SW 1271 (cell line): ENCODE data around the gene HSFX3.
"Not testable (repeated sequence)": the region's sequence is repeated elsewhere in the genome, so short reads cannot be mapped to it uniquely, and the experiment has no call there.

Source experiments
- DNase-seq, 2 experiments: peaks; one replicate each; lab custom pipeline; 2025; lab: John Stamatoyannopoulos, UW

HSFX3 gene

DNA sequence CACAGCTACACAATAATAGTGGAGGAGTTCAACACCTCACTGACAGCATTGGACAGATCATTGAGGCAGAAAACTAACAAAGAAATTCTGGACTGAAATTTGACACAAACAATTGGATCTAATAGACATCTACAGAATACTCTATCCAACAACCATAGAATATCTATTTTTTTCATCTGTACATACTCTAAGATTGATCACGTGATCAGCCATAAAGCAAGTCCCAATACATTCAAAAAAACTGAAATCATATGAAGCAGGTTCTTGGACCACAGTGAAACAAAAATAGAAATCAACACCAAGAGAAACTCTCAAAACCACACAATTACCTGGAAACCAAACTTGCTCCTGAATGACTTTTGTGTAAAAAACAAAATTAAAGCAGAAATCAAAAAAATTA is 32.4 kb downstream of the HSFX3 start:
- DNase-seq, result no peak

DNA sequence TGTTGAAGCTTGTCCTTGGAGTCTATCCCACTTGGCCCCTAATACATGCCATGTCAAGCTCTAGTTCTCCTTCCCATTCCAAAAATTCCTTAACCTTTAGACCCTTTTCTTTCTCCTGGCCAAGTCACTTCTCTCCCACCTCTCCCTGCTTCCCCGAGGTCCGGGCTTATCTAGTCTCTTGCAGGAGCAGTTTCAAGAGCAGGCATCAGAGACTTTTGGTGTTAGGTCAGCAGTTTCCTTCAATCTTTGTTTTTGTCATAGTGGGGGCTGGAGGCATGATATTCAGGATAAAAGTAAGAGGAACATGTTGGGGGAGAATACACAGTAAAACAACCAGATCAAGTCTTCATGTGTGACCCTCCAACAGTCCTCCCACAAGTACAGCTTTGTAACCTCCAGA is 33.1 kb downstream of the HSFX3 start:
- DNase-seq, result no peak

DNA sequence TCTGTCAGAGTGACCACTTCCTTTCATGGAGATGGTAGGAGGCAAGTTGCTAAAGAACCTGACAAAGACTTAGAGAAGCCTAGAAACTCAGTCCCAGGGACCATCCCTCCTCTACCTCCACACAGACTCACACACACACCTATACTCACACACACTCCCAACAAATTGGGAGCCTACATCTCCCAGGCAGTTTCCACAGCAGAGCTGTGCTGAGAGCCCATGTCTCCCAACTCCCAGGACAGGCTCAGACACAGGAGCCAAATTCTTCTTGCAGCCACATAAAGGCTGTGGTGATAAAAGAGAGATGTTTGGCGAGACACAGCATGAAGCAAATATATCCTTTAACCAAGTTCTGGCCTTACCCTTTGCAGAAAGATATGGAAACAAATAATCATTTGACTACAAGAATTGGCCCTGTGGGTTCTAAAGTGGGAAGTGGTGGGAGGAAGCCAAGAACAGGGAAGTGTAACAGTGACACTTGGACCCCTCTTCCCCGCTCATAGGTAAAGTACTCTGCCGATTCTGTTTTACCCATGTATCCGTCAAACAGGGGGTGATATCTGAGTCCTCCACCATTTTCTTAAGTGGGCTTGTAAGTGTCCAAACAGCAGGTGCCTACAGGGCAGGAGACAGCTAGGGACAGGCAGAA is 33.6 kb downstream of the HSFX3 start:
- no peak for DNase-seq

DNA sequence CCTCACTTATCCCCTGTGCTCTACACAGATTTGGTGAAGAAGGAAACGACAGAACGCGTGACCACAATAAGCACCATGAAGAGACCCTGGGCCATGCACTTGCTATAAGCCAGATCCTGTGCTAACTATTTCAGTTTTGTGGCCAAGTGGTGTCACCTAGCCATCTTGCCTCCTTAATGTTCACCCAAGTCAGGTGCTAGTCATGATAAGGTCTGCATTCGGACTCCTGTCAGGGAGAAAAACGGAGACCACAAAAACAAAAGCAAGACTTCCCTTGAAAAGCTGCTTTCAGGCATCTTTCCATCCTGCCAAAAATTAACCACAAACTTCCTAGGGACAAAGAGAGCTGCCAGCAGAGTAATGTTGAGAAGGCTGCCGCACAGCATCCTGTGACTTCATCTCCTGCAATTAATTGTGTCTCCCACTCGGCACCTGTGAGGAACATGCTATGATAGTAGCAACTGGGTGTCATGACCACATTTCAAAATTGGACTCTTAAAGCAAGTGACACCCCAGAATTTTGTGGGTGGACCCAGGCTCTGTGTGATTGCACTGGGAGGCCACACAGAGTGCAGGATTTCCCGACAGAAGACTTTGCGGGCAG is 35.8 kb downstream of the HSFX3 start:
- no peak for DNase-seq

DNA sequence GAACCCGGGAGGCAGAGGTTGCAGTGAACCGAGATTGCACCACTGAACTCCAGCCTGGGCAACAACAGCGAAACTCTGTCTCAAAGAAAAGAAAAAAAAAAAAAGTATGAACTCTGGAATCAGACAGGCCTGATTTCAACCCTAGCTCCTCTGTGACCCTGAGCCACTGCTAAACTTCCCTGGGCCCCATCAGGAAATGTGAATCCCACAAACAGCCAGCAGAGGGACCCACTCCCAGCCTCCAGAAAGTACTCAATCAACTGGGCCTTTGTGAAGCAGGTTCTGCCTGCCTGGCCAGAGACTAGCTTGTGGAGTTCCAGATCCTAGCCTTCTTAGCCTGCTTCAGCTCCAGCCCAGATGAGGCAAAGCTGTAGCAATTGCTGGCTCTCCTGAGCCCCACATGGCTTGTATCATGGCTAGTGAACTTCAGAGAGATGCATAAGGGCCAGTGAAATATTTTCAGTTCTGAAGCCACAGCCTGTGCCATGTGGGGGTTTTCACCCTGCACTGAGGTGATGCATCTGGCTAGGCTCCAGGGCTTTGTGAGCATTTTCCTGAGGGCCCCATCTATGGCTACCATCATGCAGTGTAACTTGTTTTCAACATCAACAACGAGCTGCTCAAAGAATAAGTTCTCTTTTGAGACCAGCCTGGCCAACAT is 37.4 kb downstream of the HSFX3 start:
- DNase-seq, result peak in 1 of 2 experiments; percentile 13

DNA sequence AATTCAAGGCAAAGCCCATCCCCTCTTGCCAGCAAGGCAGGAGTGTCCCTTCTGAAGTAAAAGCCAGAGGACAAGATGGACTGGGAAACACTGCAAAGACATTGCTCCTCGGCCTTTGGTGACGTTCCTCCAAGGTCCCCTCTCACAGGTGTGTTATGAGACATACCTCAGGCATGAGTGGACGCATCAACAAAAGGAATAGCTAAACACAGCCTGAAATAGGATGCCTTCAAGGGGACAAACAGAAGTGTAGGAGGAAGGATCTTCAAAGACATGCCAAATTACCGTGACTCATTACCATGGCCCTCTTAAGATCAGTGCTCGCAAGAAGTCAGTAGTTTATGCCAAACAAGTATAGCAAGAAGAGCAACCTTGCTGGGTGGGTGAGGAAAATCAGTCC is 38.6 kb downstream of the HSFX3 start:
- no peak for DNase-seq

DNA sequence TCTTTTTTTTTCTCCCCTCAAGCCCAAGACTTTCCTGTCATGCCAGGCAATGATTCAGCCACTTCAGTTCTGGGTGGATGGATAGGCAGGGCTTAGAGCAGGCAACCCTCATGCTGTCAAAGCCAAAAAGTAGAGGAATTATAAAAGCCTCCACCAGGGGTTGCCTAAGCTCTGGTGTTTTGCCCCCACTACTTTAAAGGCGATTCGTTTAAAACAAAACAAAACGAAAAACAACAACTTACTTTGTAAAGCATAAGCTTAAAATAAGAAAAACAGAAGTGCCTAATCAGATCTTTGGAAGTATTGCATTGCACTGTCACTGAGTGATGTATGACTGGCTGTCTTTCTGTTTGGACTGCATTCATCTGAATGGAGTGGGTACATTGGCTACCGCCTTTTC is 39.3 kb downstream of the HSFX3 start:
- DNase-seq, result no peak

DNA sequence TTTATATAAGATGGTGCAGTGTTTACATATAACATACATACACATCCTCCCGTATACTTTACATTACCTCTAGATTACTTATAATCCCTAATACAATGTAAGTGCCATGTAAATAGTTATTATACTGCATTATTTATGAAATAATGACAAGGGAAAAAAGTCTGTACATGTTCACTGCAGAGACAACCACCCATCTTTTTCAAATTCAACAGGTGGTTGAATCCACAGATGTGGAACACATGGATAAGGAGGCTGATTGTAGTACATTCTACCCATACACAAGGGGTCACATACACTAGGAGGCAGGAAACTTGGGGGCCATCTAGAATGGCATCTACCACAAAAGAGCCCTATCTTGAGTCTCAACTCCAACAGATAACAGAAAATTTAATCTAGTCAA is 41.3 kb downstream of the HSFX3 start:
- no peak for DNase-seq

DNA sequence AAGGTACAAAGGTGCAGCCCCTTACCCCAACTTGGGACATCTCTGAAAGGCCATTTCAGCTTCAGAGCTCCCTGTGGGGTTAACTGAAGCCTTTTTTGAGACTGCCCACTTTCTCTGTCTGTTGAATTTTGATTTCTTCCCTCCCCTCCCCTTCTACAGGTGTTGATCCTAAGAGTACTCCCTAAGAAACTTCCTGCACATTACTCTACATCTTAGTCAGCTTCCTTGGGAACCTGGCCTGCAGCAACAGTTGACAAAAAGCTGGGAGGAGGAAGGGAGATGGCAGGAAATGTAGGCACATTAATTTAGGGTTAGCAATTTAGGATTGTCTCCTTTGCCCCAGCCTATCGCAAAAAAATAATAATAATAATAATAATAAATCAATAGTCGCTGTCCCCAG is 43.4 kb downstream of the HSFX3 start:
- DNase-seq, result no peak

DNA sequence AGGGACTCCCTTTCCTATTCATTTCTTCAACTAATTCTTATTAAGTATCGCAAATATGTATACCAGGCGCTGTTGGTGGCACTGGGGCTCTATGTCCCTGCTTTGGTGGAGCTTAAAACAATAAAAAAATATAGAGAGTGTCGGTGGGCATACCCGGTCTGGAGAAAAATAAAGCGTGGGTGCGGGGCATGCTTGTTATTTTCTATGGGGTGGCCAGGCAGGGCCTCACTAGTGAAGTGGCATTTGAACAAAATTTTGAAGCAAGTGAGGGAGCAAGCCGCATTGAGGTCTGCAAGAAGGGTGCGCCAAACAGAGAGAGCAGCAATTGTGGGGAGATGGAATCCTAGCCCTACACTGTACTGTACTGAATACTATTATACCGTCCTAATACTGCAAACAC is 44.1 kb downstream of the HSFX3 start:
- DNase-seq, result no peak

DNA sequence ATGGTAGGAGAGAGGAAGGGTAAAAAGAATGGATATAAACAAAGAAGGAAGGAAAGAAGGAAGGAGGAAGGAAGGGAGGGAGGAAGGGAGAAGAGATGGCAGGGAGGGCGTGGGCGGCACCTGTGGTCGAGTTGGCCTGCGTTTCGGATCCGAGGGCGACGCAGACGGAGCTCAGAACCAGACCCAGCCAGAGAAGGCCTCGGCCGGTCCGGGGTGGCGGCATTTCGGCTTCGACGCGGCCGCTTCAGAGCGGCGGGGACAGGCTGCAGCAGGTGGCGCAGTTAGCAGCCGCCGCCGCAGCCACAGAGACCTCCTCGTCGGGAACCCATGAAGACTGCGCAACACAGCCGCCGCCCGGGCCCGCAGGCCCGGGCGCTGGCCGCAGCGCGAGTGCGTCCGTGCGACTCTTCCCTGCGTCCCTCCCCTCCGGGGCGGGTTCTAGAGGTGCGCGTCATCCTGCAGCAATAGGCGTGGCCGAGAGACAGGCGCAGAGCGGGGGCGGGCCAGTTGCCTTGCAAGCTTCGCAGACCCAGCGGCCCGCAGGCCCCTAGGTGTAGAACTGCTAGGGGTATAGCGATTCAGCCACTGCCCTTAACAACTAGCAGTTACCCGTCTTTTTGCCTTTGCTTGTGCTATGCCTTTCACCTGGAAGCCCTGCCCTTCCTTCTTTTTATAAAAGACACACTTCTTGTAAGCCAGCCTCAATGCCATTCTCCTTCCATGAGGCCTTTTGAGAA is 44.6 kb downstream of the HSFX3 start, which contains the start of gene IDS:
Gene IDS, minus strand, starts transcription at position 392 of the 737 bp plus-strand sequence. Its CDS starts 169 bp downstream, at position 223.
- DNase-seq, result peak; percentile 75 to 81

DNA sequence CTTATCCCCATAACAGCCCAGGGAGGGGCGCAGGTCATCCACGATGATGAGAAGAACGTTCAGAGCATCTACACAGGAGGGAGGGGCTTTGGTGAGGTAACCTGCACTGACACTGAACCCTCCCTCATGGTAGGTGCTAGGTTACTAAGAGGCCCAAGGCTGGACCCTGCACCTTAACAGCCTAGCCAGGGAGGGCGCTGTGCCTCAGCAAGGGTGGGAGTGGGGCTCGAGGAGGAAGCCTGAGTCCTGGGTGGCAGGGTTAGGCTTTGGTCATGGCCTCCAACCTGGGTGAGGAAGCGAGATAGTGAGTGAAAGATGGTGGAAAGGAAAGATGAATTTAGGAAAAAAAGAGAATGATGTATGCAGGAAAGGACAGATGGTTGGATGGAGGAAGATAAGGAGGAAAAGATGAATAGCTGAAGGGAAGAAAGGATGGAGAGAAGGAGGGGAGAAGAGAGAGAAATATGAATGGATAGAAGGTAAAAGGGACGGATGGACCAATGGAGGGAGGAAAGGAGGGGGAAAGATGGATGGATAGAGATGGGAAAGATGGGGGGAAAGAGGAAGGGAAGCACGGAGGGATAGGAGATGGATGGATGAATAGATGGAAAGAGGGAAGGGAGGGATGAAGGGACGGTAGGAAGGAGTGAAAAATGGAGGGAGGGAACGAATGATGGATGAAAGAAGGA is 45.4 kb downstream of the HSFX3 start:
- DNase-seq, result peak in 1 of 2 experiments; percentile 5

DNA sequence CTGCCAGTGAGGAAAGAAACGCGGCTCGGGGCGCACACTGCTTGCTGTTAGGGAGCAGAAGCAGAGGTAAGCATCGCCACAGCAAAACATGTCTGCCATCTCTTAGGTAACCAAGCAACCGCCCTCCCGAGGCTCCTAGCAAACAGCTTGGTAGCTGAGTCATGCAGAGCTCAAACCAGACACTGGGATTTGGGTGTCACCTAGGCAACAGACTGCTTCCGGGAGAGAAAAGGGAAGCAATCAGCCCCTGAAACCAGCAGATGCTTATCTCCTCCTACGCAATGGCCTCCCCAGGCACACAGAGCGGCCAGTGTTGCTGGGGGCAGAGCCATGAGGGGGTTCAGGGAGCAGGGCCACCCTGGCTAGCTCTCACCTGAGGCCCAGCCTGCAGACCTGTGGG is 46.3 kb downstream of the HSFX3 start:
- peak in 1 of 2 experiments; percentile 29 for DNase-seq

DNA sequence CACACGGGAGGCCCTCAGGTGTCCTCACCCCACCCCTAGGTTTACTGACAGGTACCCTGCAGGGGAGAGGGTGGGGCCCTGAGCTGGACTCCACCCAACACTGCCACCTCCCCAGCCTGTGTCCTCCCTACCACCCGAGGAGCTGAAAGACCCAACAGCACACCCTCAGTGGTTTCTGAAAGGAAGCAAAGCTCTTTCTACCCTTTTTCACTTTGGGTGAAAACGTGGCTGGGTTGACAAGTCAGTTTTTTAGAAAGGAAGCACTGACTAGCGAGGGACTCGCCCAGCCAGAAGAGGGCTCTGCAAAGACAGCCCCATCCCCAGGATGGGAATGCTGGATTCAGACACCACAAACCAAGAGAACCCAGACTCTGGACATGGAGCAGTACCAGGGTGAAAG is 46.8 kb downstream of the HSFX3 start:
- DNase-seq, result not testable (repeated sequence)

DNA sequence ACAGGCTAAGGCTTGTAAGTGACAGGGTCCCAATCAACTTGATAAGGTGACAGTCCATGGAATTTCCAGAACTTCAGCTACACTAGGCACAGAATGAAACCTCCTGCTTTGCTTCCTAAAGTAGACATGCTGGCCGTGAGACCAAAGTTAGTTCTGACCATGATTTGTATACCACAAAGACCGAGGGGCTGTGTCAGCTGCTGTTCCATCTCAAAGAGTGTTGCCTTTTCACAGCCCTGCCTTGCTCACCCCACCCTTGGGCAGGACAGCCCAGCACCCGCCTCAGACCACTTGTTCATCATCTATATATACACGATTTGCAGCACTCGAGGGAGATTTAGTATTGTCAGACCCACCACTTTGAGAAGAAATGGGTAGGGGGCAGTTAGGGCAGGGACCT is 50.0 kb downstream of the HSFX3 start:
- no peak for DNase-seq

DNA sequence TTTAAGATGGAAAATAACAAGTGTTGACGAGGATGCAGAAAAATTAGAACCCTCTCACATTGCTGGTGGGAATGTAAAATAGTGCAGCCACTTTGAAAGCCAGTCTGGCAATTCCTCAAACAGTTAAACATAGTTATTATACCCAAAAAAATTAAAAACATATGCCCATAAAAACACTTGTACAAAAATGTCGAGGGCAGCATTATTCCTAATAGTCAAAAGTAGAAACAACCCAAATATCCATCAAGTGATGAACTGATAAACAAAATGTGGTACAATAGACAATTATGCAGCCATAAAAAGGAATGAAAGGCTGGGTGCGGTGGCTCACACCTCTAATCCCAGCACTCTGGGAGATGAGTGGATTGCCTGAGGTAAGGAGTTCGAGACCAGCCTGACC is 51.0 kb downstream of the HSFX3 start:
- DNase-seq, result no peak
